Stimulated activated CD4-positive, alpha-beta T cell treated with anti-CD3 and anti-CD28 coated beads, Interleukin-1b, Interleukin-23, amount 100 ng/mL, for 1 hour (primary cell): ENCODE data around the gene VRK1.

Experiments used
- DNase-seq, 2 donors: peaks; one replicate each; pipeline ENCODE4 v3.0.0-alpha.2; 2020; ENCODE audit warnings: low read depth in 2 of 2

Gene VRK1

GRCh38 chr14:96826818-96827217 is 29.6 kb downstream of the VRK1 start:
- no peak for DNase-seq

GRCh38 chr14:96827290-96827689 is 30.1 kb downstream of the VRK1 start:
- no peak for DNase-seq

DNA sequence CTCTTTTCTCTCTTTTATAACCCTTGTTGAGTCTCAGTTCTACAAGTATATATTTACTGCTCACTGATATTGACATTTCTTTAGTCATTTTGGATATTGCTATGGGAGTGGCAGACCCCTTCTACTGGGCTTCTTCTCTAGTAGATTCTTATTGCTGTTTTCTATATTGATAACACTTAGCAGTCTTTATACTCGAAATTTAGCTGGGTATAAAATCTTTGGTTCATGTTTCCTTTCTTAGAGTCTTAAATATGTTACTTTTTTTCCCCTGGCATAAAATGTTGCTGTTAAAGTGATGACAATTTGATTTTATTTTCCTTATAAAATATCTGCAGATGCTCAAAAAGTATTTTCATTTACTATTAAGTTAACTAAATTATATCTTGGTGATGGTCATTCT is 32.6 kb downstream of the VRK1 start:
- DNase-seq = no peak

DNA sequence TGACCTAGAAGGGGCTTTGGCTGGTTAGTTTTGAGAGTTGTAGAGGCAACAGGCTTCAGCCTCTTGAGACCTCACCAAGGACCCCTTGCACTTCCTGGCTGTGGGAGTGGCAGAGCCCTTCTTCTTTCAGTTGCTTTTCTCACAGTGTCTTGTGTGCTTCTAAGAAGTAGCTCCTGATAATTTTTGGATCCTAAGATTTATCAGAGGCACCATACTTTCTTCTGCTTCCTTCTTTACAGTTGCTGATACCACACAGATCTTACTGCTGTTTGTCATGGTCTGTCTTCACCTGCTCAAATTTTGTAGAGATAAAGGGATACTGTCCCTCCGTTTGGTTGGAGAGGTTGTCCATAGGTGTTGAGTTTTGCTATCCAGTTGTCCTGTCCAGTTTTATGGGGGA is 33.8 kb downstream of the VRK1 start:
- no peak for DNase-seq

DNA sequence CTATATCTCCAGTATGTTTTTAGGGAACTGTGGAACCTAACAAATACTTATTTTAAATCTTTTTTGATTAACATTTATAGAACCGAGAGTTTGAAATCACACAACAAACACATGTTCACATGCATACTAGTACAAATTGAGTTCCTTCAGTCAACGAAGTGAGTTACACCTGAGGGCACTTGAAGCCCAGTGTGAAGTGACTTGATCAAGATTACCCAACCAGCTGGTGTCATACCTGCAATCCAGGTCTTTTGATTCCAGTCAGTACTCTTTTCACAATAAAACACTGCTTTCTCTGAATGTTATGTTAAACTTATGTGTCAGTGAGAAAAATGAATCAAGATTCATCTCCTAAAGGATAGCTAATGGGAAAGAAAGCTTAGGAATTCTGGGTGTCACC is 35.2 kb downstream of the VRK1 start:
- DNase-seq = no peak

DNA sequence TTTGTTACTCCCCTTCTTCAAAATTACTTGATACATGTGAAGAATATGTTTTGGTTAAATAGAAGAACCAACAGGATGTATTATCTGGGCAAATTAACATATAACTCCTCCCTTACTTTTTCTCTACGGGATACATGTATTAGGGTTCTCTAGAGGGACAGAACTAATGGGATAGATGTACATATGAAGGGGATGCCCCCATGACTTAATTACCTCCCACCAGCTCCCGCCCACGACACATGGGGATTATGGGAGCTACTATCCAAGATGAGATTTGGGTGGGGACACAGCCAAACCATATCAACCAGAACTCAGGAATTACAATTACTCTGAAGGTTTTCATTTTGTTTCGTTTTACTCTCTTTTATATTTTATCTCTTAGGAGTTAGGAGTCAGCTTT is 41.3 kb downstream of the VRK1 start:
- DNase-seq = no peak

DNA sequence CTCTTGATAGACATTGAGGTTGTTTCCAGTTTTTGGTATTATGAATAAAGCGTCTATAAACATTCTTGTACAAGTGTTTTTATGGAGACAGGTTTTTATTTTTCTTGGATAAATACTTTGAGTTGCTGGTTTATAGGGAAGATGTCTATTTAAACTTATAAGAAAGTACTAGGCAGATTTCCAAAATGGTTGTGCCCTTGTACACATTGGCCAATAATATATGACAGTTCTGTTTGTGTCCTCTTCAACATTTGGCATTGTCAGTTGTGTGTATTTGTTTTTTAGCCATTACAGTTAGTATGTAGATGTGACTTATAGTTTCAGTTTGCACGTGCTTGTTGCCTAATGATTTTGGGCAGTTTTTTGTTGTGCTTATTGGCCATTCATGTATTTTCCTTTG is 42.1 kb downstream of the VRK1 start:
- no peak for DNase-seq

GRCh38 chr14:96843137-96843536 is 46.0 kb downstream of the VRK1 start:
- DNase-seq = no peak

GRCh38 chr14:96844857-96845570 is 47.8 kb downstream of the VRK1 start:
- DNase-seq = no peak

GRCh38 chr14:96847451-96847850 is 50.3 kb downstream of the VRK1 start:
- no peak for DNase-seq

- DNase-seq = no peak
Observed at GRCh38 chr14:96848011-96848410, 50.8 kb downstream of the VRK1 start.

GRCh38 chr14:96849733-96850132 is 52.6 kb downstream of the VRK1 start:
- no peak for DNase-seq

GRCh38 chr14:96851694-96852381 is 54.7 kb downstream of the VRK1 start:
- DNase-seq = no peak

GRCh38 chr14:96852823-96853422 is 55.7 kb downstream of the VRK1 start:
- no peak for DNase-seq

DNA sequence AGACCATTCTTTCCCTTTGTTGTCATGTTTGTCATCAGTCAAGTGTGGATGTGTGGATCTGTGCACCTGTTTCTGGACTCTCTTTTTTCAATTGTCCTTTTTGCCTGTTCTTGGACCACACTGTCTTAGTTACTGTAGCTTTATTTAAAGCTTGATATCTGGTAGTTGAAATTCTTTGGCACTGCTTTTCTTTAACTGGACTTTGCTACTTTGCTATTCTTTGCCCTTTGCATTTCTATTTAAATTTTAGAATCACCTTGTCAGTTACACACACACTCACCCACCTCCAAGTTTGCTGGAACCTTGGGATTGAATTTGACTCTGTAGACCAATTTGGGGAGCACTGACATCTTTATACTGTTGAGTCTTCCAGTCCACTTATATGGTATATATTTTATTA is 61.5 kb downstream of the VRK1 start:
- no peak for DNase-seq

- DNase-seq = no peak
Observed at GRCh38 chr14:96861568-96862310, 64.6 kb downstream of the VRK1 start.

DNA sequence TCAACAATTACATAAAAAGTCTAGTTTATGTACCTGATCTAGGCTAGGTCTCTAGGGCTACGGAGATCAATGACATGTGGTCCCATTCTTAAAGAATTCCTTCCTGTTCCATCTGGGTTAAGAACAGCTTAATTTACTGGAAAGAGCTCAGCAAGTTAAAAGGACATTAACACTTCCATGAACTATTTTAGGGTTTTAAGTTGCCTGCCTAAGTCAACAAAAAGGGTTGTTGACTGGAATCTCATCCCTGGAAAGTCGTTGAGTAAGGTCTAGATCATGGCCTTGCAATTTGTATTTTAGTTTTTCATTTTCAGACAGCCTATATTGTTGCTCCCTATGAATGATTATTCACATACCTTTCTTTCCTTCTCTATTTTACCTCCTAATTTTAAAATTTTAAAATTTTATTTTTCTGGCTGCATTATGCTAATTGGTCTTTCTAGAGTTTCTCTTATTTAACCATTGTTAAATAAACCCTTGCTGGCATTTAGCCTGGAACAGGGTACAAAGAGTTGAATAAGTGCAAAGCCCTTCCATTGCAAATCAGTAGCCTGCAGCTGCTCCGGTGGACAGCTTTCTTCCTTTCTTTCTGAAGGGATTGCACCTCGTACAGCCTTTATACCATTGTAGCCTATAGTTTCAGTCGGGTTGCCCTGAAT is 66.3 kb downstream of the VRK1 start:
- no peak for DNase-seq

GRCh38 chr14:96863986-96864330 is 66.8 kb downstream of the VRK1 start:
- DNase-seq = no peak

DNA sequence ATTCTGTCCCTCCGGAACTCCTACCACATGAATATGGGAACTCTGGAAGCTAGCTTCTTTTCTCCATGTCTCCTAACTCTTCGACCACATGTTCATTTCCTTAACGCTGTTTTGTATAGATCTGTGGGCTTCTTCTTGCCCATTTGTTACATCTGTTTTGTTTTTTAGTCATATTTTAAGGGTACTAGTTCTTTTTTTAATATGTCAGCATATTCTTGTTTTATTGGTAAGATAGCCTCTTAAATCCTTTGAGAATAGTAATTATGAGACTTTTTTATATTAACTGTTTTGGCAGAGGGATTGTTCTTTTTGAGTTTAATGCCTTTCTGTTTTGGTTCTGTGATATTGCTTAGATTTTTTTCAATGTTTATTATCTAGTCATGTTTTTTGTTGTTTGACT is 70.5 kb downstream of the VRK1 start:
- DNase-seq = no peak

DNA sequence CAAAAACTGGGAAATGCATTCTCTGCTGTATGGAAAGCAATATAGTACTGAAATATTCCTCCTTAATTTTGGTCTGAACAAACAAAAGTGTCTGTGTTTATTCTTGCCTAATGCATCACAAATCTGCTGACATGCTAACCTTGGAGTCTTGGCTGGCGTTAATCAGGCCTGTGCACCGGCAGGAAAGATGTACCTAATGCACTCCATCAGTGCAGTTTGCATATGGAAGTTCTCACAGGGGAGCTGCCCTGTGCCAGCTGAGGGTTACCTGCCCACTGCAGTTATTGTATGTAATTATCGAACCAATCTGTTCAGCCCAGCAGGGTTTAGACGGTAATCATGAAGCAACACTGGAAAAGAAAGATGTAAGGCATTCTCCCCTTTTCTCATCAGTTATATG is 76.9 kb downstream of the VRK1 start:
- no peak for DNase-seq

DNA sequence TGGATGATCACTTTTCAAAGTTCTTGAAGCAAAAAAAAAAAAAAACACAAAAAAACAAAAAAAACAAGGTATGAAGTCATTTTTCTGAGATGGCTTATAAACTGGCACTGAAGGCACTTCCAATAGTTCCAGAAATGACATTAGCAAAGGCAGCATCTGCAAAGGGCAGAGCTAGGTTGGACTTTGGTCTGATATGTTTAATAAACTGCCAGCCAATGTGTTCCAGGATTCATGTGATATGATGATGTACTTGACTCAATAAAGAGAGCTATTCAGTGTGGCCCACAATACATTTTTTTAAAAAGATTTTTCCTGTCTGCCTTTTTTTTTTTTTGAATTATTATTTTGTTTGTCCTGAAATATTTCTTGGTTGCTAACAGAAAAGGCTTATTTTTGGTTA is 79.6 kb downstream of the VRK1 start:
- DNase-seq = no peak

DNA sequence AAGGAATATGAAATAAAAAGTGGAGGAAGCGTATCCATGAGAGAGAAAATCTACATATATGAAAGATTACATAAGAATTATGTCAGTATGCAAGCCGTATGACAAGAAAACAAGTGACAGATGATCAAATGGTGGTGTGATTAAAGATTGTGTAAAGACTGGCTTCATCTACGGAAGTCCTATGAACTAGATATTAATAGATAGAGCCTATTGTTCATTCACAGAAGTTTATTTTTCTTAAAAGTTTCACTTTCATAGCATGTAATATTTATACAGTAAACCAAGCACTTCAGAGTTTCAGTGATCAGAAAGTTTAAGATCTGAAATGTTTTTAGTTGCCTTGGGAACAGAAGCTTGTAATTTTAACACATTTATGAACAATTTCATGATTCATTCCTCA is 84.5 kb downstream of the VRK1 start:
- DNase-seq = no peak
